Activated B cell treated with CpG ODN at 0.5 μM for 24 hours (primary cell): ENCODE results near the gene NKIRAS2. TPM values are rescaled to one million over a fixed set of nuclear protein-coding genes. Genes with fewer than 3 reads are reported as not detected.

Experiments used
- ATAC-seq: fragments of 200-7000 bp; cut with Tn5 transposase; one replicate; pipeline ENCODE4 v1.10.0; 2021; ENCODE audit warnings: low read depth, mild to moderate bottlenecking, moderate library complexity
- CTCF ChIA-PET: fragments of 350-600 bp; sonication (Branson Sonifier 250); formaldehyde crosslinking; loops from one replicate; lab custom pipeline; 2021; ENCODE audit warnings: antibody characterized with exemption; lab: Charles Lee
- POLR2A ChIA-PET: fragments of 350-600 bp; sonication (Branson Sonifier 250); formaldehyde crosslinking; loops from one replicate; lab custom pipeline; 2021; ENCODE audit warnings: antibody characterized with exemption; lab: Charles Lee
- DNase-seq: peaks from one replicate; pipeline ENCODE4 v3.0.0; 2022
- H3K27ac Mint-ChIP-seq: one replicate; pipeline ENCODE4 v1.8.0; 2020; ENCODE audit warnings: mixed read lengths
- H3K27me3 Mint-ChIP-seq: one replicate; pipeline ENCODE4 v1.8.0; 2021; ENCODE audit warnings: mixed read lengths
- H3K36me3 Mint-ChIP-seq: one replicate; pipeline ENCODE4 v1.8.0; 2021; ENCODE audit warnings: low read depth, mixed read lengths
- H3K4me1 Mint-ChIP-seq: one replicate; pipeline ENCODE4 v1.8.0; 2021; ENCODE audit warnings: mixed read lengths
- H3K4me3 Mint-ChIP-seq: one replicate; pipeline ENCODE4 v1.8.0; 2020; ENCODE audit warnings: mild to moderate bottlenecking, mixed read lengths
- H3K9me3 Mint-ChIP-seq: one replicate; pipeline ENCODE4 v1.8.0; 2020; ENCODE audit warnings: mixed read lengths
- CTCF ChIP-seq: fragments of 200-600 bp; IDR thresholded peaks from one replicate; pipeline ENCODE4 v1.8.0; 2022; ENCODE audit warnings: antibody characterized with exemption, mild to moderate bottlenecking
- intact Hi-C: fragments of 100-400 bp; cut with micrococcal nuclease; formaldehyde crosslinking; loops from one replicate; pipeline ENCODE4 v1.15.1; 2024
- total RNA-seq: library from RNA; stranded (reverse); gene quantifications from 2 replicates; pipeline ENCODE4 v1.2.3, GENCODE V29; 2022

The NKIRAS2 gene
- total RNA-seq, 1 donor from 2014 or later, result 23.9 TPM

GRCh38 chr17:41973408-41973811 lies 46.5 kb upstream of the NKIRAS2 start:
- ChIA-PET CTCF (no interaction called here), POLR2A (interaction anchor here (0.6 to 2.2 kb wide), 3 partner anchors 44 to 320 kb away, joined by 4 to 12 read pairs (median 6); partner anchors contain the start of genes DNAJC7 and NKIRAS2)
- no peak for DNase-seq
- Mint-ChIP-seq H3K27me3 (no peaks in the 10 kb centered on the region), H3K27ac (peak overlapping the region; percentile 56), H3K9me3 (no peaks in the 10 kb centered on the region), H3K4me1 (peaks cover 56% of the 10 kb centered on the region), H3K36me3 (peaks cover 70% of the 10 kb centered on the region), H3K4me3 (peak overlapping the region; percentile 11)
- TF ChIP-seq CTCF, result no peak
- no peak for ATAC-seq
- intact Hi-C loops, result no loop called here

DNA sequence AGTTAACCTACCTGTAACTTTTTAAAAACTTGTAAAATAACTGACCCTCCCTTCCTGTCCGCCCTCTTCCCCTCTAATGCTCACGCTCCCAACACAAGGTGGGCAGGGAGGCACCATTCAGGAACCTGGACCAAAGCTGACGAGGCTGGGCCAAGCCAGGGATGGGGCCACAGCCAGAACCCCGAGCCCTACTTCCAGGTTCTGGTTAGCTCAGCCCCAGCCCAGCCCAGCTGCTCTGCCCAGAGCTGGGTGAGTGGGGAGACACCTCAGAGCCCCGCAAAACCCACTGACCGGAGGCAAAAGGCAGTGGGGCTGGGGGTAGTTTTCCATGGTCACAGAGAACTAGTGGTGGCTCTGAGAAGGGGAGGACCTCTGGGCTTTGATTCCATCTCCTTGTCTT lies 45.9 kb upstream of the NKIRAS2 start:
- intact Hi-C loops, result no loop called here
- POLR2A ChIA-PET, result interaction anchor here (0.7 to 1.7 kb wide), 2 partner anchors 46 to 142 kb away, joined by 6 to 9 read pairs; partner anchors contain the start of gene NKIRAS2
- H3K27ac Mint-ChIP-seq, result no peak overlapping the region

GRCh38 chr17:41974658-41975057 lies 45.2 kb upstream of the NKIRAS2 start:
- Mint-ChIP-seq H3K36me3 (peaks cover 71% of the 10 kb centered on the region), H3K9me3 (no peaks in the 10 kb centered on the region), H3K4me3 (no peak overlapping the region), H3K27me3 (no peaks in the 10 kb centered on the region), H3K27ac (no peak overlapping the region), H3K4me1 (peaks cover 47% of the 10 kb centered on the region)
- ATAC-seq, result no peak
- DNase-seq, result no peak
- ChIA-PET CTCF (interaction anchor here (0.7 kb wide), 1 partner anchor 8 kb away, joined by 3 read pairs; the partner anchor contains the start of gene CNP), POLR2A (interaction anchor here (1.1 to 1.7 kb wide), 2 partner anchors 42 to 220 kb away, joined by 3 to 5 read pairs; partner anchors contain the start of genes DNAJC7 and GHDC)
- no peak for TF ChIP-seq CTCF
- intact Hi-C loops, result no loop called here

More for the DNA sequence above, 45.9 kb upstream of the NKIRAS2 start:
- ATAC-seq, result no peak
- CTCF ChIA-PET, result no interaction called here
- no peak overlapping the region for H3K4me3 Mint-ChIP-seq
- H3K4me1 Mint-ChIP-seq, result peaks cover 53% of the 10 kb centered on the region
- H3K36me3 Mint-ChIP-seq, result peaks cover 72% of the 10 kb centered on the region
- no peak for TF ChIP-seq CTCF
- DNase-seq, result no peak
- H3K9me3 Mint-ChIP-seq, result no peaks in the 10 kb centered on the region
- no peaks in the 10 kb centered on the region for H3K27me3 Mint-ChIP-seq

- ChIA-PET POLR2A (interaction anchor here (1.1 to 1.7 kb wide), 3 partner anchors 10 to 219 kb away, joined by 3 to 7 read pairs (median 5); partner anchors contain the start of genes DNAJC7 and GHDC), CTCF (interaction anchor here (0.7 kb wide), 1 partner anchor 9 kb away, joined by 3 read pairs; the partner anchor contains the start of gene CNP)
- peak overlapping the region; percentile 7 for H3K27ac Mint-ChIP-seq
- no peaks in the 10 kb centered on the region for H3K9me3 Mint-ChIP-seq
- H3K36me3 Mint-ChIP-seq, result peaks cover 74% of the 10 kb centered on the region
- H3K4me3 Mint-ChIP-seq, result no peak overlapping the region
- no peak for TF ChIP-seq CTCF
- H3K27me3 Mint-ChIP-seq, result no peaks in the 10 kb centered on the region
- ATAC-seq (no peak), DNase-seq (no peak)
- peaks cover 45% of the 10 kb centered on the region for H3K4me1 Mint-ChIP-seq
- intact Hi-C loops, result no loop called here
These were observed 44.5 kb upstream of the NKIRAS2 start for GRCh38 chr17:41975099-41976083.
